KMS-11 (cell line): ENCODE measurements around the gene AMH.
"Not testable (repeated sequence)": the region's sequence is repeated elsewhere in the genome, so short reads cannot be mapped to it uniquely, and the experiment has no call there.

Experiments used
- H2AFZ ChIP-seq: fragments of 200-600 bp; sonication (generic); 2 replicates; pipeline ENCODE4 v1.6.1; 2016; ENCODE audit warnings: antibody characterized with exemption, mixed run types, low read depth
- H3K27ac ChIP-seq: fragments of 200-600 bp; sonication (generic); 2 replicates; pipeline ENCODE4 v1.6.1; 2016; ENCODE audit warnings: mild to moderate bottlenecking, mixed run types
- H3K27me3 ChIP-seq: fragments of 200-600 bp; sonication (generic); 2 replicates; pipeline ENCODE4 v1.6.1; 2017; ENCODE audit warnings: mild to moderate bottlenecking, low read depth, mixed run types, moderate library complexity; ENCODE audit not compliant: insufficient read depth
- H3K36me3 ChIP-seq: fragments of 200-600 bp; sonication (generic); 2 replicates; pipeline ENCODE4 v1.6.1; 2017; ENCODE audit warnings: mild to moderate bottlenecking, mixed run types; ENCODE audit not compliant: insufficient read depth
- H3K4me1 ChIP-seq: fragments of 200-600 bp; sonication (generic); 2 replicates; pipeline ENCODE4 v1.6.1; 2016; ENCODE audit warnings: mild to moderate bottlenecking, low read depth, mixed run types; ENCODE audit not compliant: poor library complexity, severe bottlenecking
- H3K4me2 ChIP-seq: fragments of 200-600 bp; sonication (generic); 2 replicates; pipeline ENCODE4 v1.7.0; 2016; ENCODE audit warnings: mild to moderate bottlenecking, mixed run types
- H3K4me3 ChIP-seq: fragments of 200-600 bp; sonication (generic); IDR thresholded peaks from 2 replicates; pipeline ENCODE4 v1.6.1; 2017; ENCODE audit warnings: low read depth, low read length, mixed read lengths; ENCODE audit not compliant: insufficient read depth
- H3K79me2 ChIP-seq: fragments of 200-600 bp; sonication (generic); 2 replicates; pipeline ENCODE4 v1.6.1; 2016; ENCODE audit warnings: low read depth, mixed run types; ENCODE audit not compliant: insufficient read depth
- H3K9ac ChIP-seq: fragments of 200-600 bp; sonication (generic); 2 replicates; pipeline ENCODE4 v1.6.1; 2016; ENCODE audit warnings: mild to moderate bottlenecking, mixed run types
- H4K20me1 ChIP-seq: fragments of 200-600 bp; sonication (generic); 2 replicates; pipeline ENCODE4 v1.6.1; 2016; ENCODE audit warnings: mild to moderate bottlenecking, mixed run types; ENCODE audit not compliant: insufficient read depth
- CTCF ChIP-seq: fragments of 200-600 bp; sonication (generic); conservative IDR thresholded peaks from 2 replicates; pipeline ENCODE4 v1.6.1; 2017; ENCODE audit warnings: low read depth, mild to moderate bottlenecking, antibody characterized with exemption, low read length, moderate library complexity, mixed read lengths

Gene AMH

GRCh38 chr19:2276429-2276986, 27.4 kb downstream of the AMH start:
- Histone ChIP-seq H3K79me2 (peaks cover 29% of the 10 kb centered on the region), H3K9ac (no peak overlapping the region), H2AFZ (no peak overlapping the region), H3K36me3 (peaks cover 3% of the 10 kb centered on the region; the same call in 1 of the 2 replicates), H3K27me3 (no peaks in the 10 kb centered on the region), H3K27ac (no peak overlapping the region), H3K4me3 (no peak overlapping the region), H3K4me1 (peaks cover 2% of the 10 kb centered on the region), H3K4me2 (no peak overlapping the region), H4K20me1 (peaks cover 7% of the 10 kb centered on the region; the same call in 1 of the 2 replicates)
- no peak for TF ChIP-seq CTCF

GRCh38 chr19:2277138-2277537, 28.0 kb downstream of the AMH start:
- Histone ChIP-seq H3K27me3 (no peaks in the 10 kb centered on the region), H3K4me2 (no peak overlapping the region), H2AFZ (no peak overlapping the region), H3K4me1 (no peaks in the 10 kb centered on the region), H4K20me1 (peaks cover 5% of the 10 kb centered on the region; the same call in 1 of the 2 replicates), H3K36me3 (peaks cover 3% of the 10 kb centered on the region; the same call in 1 of the 2 replicates), H3K9ac (no peak overlapping the region), H3K79me2 (peaks cover 23% of the 10 kb centered on the region), H3K27ac (no peak overlapping the region), H3K4me3 (no peak overlapping the region)
- no peak for TF ChIP-seq CTCF

- peaks cover 5% of the 10 kb centered on the region; the same call in 1 of the 2 replicates for H4K20me1 ChIP-seq
- H3K4me1 ChIP-seq = no peaks in the 10 kb centered on the region
- TF ChIP-seq CTCF = no peak
These were observed 29.5 kb downstream of the AMH start for GRCh38 chr19:2278459-2279158.

GRCh38 chr19:2280633-2281264, 31.6 kb downstream of the AMH start:
- Histone ChIP-seq H3K27ac (no peak overlapping the region), H3K4me3 (no peak overlapping the region), H3K9ac (no peak overlapping the region), H3K27me3 (no peaks in the 10 kb centered on the region), H3K79me2 (no peaks in the 10 kb centered on the region), H4K20me1 (no peaks in the 10 kb centered on the region), H3K4me1 (no peaks in the 10 kb centered on the region), H2AFZ (no peak overlapping the region), H3K4me2 (no peak overlapping the region), H3K36me3 (no peaks in the 10 kb centered on the region)
- no peak for TF ChIP-seq CTCF

More at GRCh38 chr19:2278459-2279158, 29.5 kb downstream of the AMH start:
- peaks cover 8% of the 10 kb centered on the region; the same call in 1 of the 2 replicates for H3K79me2 ChIP-seq
- no peak overlapping the region for H3K9ac ChIP-seq
- H3K27me3 ChIP-seq = no peaks in the 10 kb centered on the region
- no peaks in the 10 kb centered on the region; the same call in 1 of the 2 replicates for H3K36me3 ChIP-seq
- no peak overlapping the region for H3K4me2 ChIP-seq
- no peak overlapping the region for H3K27ac ChIP-seq
- no peak overlapping the region for H2AFZ ChIP-seq
- no peak overlapping the region for H3K4me3 ChIP-seq

GRCh38 chr19:2281265-2282061, 32.3 kb downstream of the AMH start:
- not testable (repeated sequence) for H3K9ac ChIP-seq, H3K36me3 ChIP-seq, H3K4me2 ChIP-seq, H3K27ac ChIP-seq, H3K27me3 ChIP-seq, H4K20me1 ChIP-seq, H3K4me3 ChIP-seq, H3K79me2 ChIP-seq, H2AFZ ChIP-seq, H3K4me1 ChIP-seq
